ENCODE measurements around the gene THAP12.

The THAP12 gene

DNA sequence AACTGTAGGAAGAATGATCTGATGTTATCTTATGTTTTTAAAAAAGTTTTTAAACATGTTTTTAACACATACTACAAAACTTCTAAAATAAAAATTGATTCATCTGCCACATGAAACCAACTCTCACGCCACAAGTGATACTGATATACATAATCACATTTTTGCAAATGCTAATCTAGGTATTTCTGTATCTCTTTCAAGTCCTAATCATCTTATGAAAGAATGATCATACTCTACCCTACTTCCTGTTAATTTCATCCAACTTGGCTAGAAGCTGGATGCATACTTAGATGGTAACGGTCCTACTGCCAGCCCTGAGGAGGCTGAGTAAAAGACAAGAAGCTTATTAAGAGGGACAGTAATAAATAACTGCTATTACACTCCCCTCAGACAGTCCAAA lies 19.2 kb downstream of the THAP12 start:
- TF ChIP-seq GATA2 (IDR thresholded peaks at IDR 0.05; ENCODE audit: low read depth, low read length) = no peak
- no peak for TF ChIP-seq GATA3 (IDR thresholded peaks at IDR 0.05; ENCODE audit: low read depth, low read length)

DNA sequence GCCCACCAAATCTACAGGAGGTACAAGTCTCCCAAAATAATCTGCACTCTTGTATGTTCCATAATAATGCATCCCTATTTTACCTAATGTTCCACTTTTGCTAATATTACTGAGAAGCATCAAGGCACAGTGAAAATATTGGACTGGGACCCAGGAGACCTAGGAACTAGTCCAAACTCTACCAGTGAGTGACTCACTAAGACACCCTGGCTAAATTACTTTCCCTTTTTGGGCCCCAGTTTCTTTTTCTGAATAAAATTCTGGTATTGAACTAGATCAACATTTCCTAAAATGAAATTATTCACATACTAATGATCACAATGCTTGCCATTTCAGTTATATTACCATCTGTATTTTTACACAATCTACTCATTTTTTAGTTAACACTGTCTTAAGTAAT lies 19.6 kb downstream of the THAP12 start:
- TF ChIP-seq GATA3 (IDR thresholded peaks at IDR 0.05; ENCODE audit: low read depth, low read length) = no peak
- no peak for TF ChIP-seq GATA2 (IDR thresholded peaks at IDR 0.05; ENCODE audit: low read depth, low read length)

DNA sequence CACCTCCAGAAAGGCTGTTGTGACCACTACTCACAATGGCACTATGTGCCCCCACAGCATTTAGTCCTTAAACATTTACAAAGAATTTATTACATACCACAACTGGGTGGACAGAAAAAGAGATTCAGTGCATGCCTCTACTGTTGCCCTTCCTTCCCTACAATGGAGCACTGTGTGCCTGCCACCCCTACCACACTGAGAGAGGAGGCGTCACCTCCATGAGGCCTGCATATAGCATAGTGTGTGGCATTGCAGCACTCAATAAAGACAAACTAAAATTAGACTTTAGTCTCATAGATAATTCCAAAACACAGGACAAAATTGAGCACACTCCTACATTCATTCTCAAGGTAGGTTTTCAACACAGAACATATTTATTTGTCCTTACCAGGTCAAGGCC lies 25.8 kb downstream of the THAP12 start:
- no peak for TF ChIP-seq GATA2 (IDR thresholded peaks at IDR 0.05; ENCODE audit: low read depth, low read length)
- no peak for TF ChIP-seq GATA3 (IDR thresholded peaks at IDR 0.05; ENCODE audit: low read depth, low read length)

DNA sequence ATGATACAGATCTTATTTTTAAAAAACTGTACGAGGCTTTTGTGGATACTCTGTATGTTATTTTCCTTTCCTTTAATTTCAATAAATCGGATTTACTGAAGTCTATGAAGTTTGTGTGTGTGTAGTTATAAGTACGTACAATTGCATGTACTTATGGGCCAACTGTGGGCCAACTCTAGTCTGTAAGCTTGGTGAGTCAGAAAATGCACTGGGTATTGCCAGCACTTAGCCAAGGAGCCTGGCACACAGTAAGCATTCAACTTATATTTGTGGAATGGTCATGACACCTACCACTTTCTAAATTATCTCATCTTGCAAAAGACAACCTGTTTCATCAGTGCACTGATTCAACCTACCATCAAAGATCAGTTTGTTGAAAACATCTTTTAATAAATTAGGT lies 32.6 kb downstream of the THAP12 start:
- TF ChIP-seq GATA2 (IDR thresholded peaks at IDR 0.05; ENCODE audit: low read depth, low read length) (no peak), GATA3 (IDR thresholded peaks at IDR 0.05; ENCODE audit: low read depth, low read length) (no peak)

DNA sequence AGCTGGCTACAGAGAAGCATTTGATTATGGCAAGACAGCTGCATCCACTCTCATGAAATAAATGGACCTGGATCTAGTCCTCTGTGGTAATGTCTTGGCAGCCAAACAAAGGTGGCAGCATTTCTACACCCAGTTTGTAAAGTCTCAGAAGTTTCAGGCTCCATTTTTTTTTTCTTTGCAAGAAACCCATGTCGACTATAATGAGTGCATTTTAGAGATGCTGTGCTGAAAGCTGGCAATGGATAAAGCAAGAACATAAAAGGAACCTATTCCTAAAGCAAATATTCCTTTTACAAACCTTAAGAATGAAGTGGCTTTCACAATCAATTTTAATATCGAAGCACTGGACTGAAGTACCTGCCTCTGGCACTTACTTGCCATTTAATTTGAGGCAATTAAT lies 33.5 kb downstream of the THAP12 start:
- TF ChIP-seq GATA2 (IDR thresholded peaks at IDR 0.05; ENCODE audit: low read depth, low read length) (no peak), GATA3 (IDR thresholded peaks at IDR 0.05; ENCODE audit: low read depth, low read length) (no peak)

DNA sequence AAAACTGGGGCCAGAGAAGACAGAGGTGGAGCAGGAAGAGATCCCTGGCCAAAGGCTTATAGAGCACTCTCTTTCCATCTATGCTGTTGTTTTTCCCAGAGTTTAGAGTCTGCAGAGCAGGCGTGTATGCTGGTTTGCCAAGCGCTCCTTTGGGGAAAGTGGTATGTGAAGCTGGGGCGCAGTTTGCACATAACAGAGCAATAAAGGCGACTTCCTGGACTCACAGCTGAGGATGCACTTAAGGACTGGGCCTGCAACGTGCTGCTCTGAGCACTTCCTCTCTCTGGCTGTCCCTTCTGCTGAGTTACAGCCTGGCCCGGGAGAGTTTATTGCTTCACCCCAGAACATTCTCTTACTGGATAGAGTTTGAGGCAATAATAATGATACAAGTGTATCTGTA lies 41.7 kb downstream of the THAP12 start:
- TF ChIP-seq GATA2 (IDR thresholded peaks at IDR 0.05; ENCODE audit: low read depth, low read length) (no peak), GATA3 (IDR thresholded peaks at IDR 0.05; ENCODE audit: low read depth, low read length) (no peak)

DNA sequence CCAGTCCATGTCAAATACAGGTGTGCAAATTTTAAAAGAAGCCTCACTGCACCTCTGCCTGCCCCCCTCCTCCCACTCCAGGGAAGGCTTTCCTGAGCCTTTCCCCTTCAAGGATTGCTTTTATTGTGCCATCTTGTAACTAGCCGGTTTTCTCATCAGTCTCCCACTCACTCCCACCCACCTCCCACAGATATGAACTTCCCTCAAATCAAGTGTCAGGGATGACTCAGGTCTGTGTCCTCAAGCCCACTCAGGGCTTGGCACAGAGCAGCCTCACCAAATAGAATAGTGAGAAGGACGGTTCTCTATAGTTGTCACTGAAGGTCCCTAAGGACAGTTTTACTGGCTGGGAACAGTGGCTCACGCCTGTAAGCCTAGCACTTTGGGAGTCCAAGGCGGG lies 43.0 kb downstream of the THAP12 start:
- TF ChIP-seq GATA3 (IDR thresholded peaks at IDR 0.05; ENCODE audit: low read depth, low read length) (no peak), GATA2 (IDR thresholded peaks at IDR 0.05; ENCODE audit: low read depth, low read length) (no peak)

DNA sequence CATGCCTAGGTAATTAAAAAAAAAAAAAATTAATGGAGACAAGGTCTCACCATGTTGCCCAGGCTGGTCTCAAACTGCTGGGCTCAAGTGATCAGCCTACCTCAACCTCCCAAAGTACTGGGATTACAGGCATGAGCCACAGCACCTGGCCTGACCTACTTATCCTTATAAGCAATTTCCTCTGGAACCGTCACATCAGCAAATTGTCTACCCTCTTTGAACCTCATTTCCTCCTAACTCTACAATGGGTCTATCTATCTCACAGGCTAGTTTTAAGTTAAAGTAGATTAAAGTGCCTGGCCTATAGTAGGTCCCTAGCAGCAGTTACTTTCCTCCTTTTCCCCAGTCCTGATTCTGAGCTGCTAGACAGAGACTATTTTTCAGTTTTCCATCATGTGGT lies 43.5 kb downstream of the THAP12 start:
- TF ChIP-seq GATA3 (IDR thresholded peaks at IDR 0.05; ENCODE audit: low read depth, low read length) = no peak
- TF ChIP-seq GATA2 (IDR thresholded peaks at IDR 0.05; ENCODE audit: low read depth, low read length) = no peak

DNA sequence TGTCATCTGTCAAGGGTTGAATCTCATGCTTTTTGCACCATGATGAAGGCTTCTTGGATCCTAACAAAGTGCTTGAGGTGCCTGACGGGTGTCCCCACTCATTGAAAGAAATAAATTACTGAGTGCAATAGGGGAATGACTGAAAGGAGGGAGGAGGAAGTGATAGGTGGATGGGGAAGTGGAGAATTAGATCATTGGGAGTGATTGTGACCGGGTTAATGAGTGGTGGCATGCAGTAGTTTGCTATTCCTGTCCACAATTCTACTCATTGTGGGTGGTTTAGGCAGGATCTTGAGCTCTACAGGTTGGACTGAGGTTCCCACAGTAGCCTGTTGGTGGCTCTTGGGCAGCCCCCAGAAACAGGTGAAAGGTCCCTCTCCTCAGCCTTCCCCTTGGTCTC lies 44.3 kb downstream of the THAP12 start:
- TF ChIP-seq GATA2 (IDR thresholded peaks at IDR 0.05; ENCODE audit: low read depth, low read length) (no peak), GATA3 (IDR thresholded peaks at IDR 0.05; ENCODE audit: low read depth, low read length) (no peak)

DNA sequence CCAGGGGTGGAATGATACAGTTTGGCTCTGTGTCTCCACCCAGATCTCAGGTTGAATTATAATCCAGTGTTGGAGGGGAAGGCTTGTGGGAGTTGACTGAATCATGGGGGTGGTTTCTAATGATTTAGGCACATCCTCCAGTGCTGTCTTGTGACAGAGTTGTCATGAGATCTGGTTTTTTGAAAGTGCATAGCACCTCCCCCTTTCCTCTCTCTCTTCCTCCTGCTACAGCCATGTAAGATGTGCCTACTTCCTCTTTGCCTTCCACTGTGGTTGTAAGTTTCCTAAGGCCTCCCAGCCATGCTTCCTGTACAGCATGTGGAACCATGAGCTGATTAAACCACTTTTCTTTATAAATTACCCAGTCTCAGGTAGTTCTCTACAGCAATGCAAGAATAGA lies 45.1 kb downstream of the THAP12 start:
- TF ChIP-seq GATA2 (IDR thresholded peaks at IDR 0.05; ENCODE audit: low read depth, low read length) = no peak

DNA sequence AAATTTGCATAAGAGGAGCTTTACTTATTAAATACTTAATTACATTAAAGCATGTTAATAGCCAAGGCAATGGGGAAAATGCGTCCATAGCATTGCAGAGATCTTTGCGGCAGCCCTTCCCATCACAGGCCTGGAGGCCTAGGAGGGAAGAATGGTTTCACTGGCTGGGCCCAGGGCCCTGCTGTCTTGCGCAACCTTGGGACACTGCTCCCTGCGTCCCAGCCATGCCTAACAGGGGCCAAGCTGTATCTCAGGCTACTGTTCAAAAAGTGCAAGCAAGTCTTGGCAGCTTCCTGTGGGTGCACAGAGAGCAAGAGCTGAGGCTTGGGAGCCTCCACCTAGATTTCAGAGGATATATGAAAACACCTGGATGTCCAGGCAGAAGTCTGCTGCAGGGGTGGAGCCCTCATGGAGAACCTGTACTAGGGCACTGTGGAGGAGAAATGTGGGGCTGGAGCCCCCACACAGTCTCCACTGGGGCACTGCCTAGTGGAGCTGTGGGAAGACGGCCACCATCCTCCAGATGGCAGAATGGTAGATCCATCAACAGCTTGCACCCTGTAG lies 46.0 kb downstream of the THAP12 start:
- no peak for TF ChIP-seq GATA2 (IDR thresholded peaks at IDR 0.05; ENCODE audit: low read depth, low read length)
- TF ChIP-seq GATA3 (IDR thresholded peaks at IDR 0.05; ENCODE audit: low read depth, low read length) = no peak

DNA sequence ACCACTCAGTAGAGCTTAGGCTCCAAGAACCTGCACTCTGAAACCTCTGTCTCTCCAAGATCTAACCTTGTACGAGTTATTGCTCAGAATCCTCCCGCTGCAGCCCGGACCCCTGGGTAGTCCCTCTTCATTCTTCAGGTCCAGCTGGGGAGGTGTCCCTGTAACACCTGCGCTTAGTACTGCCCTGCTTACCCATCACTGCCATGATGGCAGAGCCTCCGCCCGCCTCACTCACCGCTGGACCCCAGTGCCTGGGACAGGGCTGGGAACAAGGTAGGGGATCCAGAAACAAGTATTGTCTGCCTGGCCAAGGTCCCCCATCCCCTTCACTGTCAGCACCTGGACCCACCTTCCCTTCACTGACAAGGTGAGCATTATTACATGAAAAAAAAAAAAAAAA lies 50.3 kb downstream of the THAP12 start:
- TF ChIP-seq GATA3 (IDR thresholded peaks at IDR 0.05; ENCODE audit: low read depth, low read length) (no peak), GATA2 (IDR thresholded peaks at IDR 0.05; ENCODE audit: low read depth, low read length) (no peak)

DNA sequence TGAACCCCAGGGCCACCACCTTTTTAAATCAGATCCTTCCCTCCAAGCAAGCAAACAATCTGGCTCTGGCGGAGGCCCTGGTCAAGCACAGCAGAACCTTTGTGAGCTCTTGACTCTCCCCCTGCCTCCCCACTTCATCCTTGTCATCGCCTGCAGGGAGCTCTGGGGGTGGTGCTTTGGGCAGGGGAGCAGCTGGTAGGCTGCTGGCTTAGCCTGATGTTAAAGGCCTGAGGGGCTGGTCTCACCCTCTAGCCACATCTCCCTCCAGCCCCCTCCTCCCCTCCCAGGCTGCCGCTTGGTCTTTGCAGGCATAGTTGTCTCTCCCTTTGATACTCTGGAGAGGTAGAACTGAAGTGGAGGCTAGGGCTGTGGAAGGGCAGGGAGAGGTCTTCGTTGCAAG lies 50.9 kb downstream of the THAP12 start:
- TF ChIP-seq GATA3 (IDR thresholded peaks at IDR 0.05; ENCODE audit: low read depth, low read length) (no peak), GATA2 (IDR thresholded peaks at IDR 0.05; ENCODE audit: low read depth, low read length) (no peak)

DNA sequence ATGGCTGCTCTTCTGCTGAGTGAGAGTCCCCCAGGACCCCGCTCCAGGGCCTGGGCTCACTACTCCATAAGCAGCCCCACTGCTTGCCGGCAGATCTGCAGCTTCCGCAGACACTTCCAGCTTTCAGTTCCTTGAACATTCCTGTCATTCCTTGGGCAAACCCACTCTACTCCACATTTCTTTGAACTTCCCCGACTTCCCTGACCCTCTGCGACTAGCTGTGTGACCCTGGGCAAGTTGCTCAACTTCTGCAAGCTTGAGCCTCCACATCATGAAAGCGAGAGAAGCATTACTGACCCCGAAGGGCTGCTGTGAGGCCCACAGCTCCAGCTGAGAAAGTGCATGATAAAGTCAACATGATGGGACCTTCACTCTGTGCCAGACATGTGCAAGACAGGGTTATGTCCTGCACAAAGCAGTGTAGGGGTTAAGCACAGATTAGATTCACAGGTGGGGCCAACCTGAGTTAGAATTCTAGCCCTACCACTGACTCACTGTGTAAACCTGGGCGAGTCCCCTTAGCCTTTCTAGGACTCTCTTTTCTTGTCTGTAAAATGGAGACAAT lies 51.8 kb downstream of the THAP12 start:
- TF ChIP-seq GATA3 (IDR thresholded peaks at IDR 0.05; ENCODE audit: low read depth, low read length) (no peak), GATA2 (IDR thresholded peaks at IDR 0.05; ENCODE audit: low read depth, low read length) (no peak)

DNA sequence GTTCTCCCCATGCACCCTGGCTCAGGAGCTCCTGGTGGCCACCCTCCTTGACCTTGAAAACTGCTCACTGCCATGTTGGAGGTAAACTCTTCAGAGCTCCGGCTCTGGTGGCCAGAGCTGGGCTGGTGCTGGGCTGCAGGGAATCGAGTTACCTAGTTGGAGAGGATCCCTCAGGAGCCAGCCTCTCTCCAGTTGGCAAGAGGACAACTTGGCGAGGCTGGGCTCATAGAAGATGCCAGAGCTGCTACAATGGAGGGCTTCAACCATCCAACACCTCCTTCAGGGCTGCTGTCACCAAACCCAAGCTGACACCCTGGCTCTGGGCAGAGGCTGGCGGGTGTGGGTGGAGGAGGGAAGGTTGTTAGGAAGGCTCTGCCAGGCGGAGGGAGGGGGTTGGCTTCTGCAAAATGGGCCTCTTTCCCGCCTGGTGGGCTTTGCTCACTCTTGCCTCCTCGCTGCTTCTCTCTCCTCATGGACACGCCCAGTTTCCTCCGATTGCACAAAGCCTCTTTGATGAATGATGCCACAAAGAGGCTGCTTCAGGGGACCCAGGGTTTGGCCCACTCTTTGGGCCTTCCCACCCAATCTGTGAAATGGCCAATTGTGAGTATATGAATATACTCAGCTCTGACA lies 53.1 kb downstream of the THAP12 start:
- TF ChIP-seq GATA2 (IDR thresholded peaks at IDR 0.05; ENCODE audit: low read depth, low read length) = no peak

DNA sequence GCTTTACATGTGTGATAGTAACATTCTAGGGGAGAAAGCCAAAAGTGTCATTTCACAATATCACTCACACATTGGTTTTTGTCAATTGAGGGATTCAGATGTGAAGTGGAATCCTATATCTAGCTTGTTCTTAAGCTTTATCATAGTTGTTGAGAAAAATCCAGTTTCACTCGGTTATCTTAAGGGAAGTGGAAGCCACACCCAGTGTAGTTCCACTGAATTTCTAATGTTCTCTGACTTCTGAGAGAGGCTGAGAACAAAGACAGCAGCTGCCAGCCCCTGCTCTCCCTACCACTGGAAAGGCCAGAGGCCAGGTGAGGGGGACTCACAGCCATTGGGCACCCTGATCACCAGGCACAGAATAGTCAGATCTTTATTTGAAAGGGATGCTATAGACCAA lies 53.7 kb downstream of the THAP12 start:
- no peak for TF ChIP-seq GATA3 (IDR thresholded peaks at IDR 0.05; ENCODE audit: low read depth, low read length)
- no peak for TF ChIP-seq GATA2 (IDR thresholded peaks at IDR 0.05; ENCODE audit: low read depth, low read length)

Data from SH-SY5Y (cell line).